IPS-20b (cell line): ENCODE data around the gene LENEP.

Source experiments
- H3K27ac ChIP-seq: one replicate; pipeline ENCODE4 v1.5.1; 2013; ENCODE audit warnings: low read length
- H3K27me3 ChIP-seq: 2 replicates; pipeline ENCODE4 v1.6.1; 2013; ENCODE audit warnings: mild to moderate bottlenecking, low read length, inconsistent platforms; ENCODE audit not compliant: insufficient read depth
- H3K36me3 ChIP-seq: 2 replicates; pipeline ENCODE4 v1.6.1; 2013; ENCODE audit warnings: low read depth, mild to moderate bottlenecking, inconsistent platforms, low read length, moderate library complexity; ENCODE audit not compliant: insufficient read depth
- H3K4me1 ChIP-seq: 2 replicates; pipeline ENCODE4 v1.6.1; 2013; ENCODE audit warnings: mild to moderate bottlenecking, control low read depth, inconsistent platforms, low read length, moderate library complexity; ENCODE audit not compliant: insufficient read depth
- H3K4me3 ChIP-seq: 2 replicates; pipeline ENCODE4 v1.5.1; 2013; ENCODE audit warnings: mild to moderate bottlenecking, low read length, inconsistent platforms
- H3K9ac ChIP-seq: 2 replicates; pipeline ENCODE4 v1.6.1; 2013; ENCODE audit warnings: low read depth, mild to moderate bottlenecking, inconsistent platforms, low read length, moderate library complexity
- H3K9me3 ChIP-seq: 2 replicates; pipeline ENCODE4 v1.6.1; 2013; ENCODE audit warnings: mild to moderate bottlenecking, low read depth, low read length, inconsistent platforms; ENCODE audit not compliant: insufficient read depth

The LENEP gene

GRCh38 chr1:154962156-154962749 is 31.1 kb upstream of the LENEP start:
- H3K27ac ChIP-seq = no peak overlapping the region
- H3K9me3 ChIP-seq = no peaks in the 10 kb centered on the region
- peaks cover 4% of the 10 kb centered on the region; the same call in 1 of the 2 replicates for H3K4me1 ChIP-seq
- peak overlapping the region; percentile 96 for H3K4me3 ChIP-seq
- H3K36me3 ChIP-seq = peaks cover 61% of the 10 kb centered on the region
- H3K9ac ChIP-seq = peak overlapping the region; percentile 71
- H3K27me3 ChIP-seq = no peaks in the 10 kb centered on the region

DNA sequence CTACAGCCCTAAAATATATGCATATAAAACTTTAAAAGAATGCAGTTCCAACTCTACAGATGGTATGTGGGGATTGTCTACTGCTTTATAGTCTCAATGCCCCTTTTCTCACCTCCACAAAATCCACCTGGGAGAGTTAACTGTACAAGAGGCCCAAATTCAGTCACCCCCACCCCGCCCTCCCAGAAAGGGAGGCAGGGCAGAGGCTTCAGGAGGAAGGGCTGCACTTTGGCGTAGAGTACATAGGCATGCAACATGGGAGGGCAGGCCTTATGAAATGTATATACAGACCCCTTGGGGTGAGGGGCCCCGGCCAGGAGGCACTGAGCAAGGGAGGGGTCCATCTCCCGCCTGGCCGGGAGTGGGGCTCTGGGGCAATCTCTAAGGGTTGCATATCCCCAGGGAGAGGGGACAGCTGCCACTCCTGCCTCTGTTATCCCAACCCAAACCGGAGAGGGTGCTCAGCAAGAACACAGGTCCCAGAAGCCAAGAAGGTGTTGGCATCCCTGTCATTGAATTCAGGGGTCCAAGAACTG is 30.5 kb upstream of the LENEP start:
- Histone ChIP-seq H3K27ac (no peak overlapping the region), H3K4me3 (peak overlapping the region; percentile 96), H3K4me1 (no peaks in the 10 kb centered on the region), H3K9me3 (no peaks in the 10 kb centered on the region), H3K27me3 (no peaks in the 10 kb centered on the region), H3K9ac (peak overlapping the region; percentile 71; the same call in 1 of the 2 replicates), H3K36me3 (peaks cover 67% of the 10 kb centered on the region)

- Histone ChIP-seq H3K9ac (no peak overlapping the region), H3K36me3 (peaks cover 69% of the 10 kb centered on the region)
Observed at GRCh38 chr1:154963643-154964042, 29.7 kb upstream of the LENEP start.

DNA sequence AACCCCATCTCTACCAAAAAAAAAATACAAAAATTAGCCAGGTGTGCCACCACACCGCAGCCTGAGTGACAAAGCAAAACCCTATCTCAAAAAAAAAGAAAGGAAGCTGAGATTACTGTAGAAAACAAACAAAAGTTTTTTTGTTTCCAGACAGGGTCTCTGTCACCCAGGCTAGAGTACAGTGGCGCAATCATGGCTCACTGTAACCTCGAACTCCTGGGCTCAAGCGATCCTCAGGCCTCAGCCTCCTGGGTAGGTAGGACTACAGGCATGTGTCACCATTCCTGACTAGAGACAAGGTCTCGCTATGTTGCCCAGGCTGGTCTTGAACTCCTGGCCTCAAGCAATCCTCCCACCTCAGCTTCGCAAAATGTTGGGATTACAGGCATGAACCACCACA is 29.0 kb upstream of the LENEP start:
- H3K4me1 ChIP-seq = peaks cover 5% of the 10 kb centered on the region; the same call in 1 of the 2 replicates
- no peak overlapping the region for H3K9ac ChIP-seq
- no peaks in the 10 kb centered on the region for H3K9me3 ChIP-seq
- peaks cover 62% of the 10 kb centered on the region for H3K36me3 ChIP-seq
- no peak overlapping the region for H3K27ac ChIP-seq
- no peak overlapping the region for H3K4me3 ChIP-seq
- no peaks in the 10 kb centered on the region for H3K27me3 ChIP-seq

More at GRCh38 chr1:154963643-154964042, 29.7 kb upstream of the LENEP start:
- Histone ChIP-seq H3K27ac (no peak overlapping the region), H3K4me3 (no peak overlapping the region; the same call in 1 of the 2 replicates), H3K9me3 (no peaks in the 10 kb centered on the region), H3K4me1 (no peaks in the 10 kb centered on the region), H3K27me3 (no peaks in the 10 kb centered on the region)

- H3K9ac ChIP-seq = no peak overlapping the region
Observed at GRCh38 chr1:154966111-154966510, 27.3 kb upstream of the LENEP start.

DNA sequence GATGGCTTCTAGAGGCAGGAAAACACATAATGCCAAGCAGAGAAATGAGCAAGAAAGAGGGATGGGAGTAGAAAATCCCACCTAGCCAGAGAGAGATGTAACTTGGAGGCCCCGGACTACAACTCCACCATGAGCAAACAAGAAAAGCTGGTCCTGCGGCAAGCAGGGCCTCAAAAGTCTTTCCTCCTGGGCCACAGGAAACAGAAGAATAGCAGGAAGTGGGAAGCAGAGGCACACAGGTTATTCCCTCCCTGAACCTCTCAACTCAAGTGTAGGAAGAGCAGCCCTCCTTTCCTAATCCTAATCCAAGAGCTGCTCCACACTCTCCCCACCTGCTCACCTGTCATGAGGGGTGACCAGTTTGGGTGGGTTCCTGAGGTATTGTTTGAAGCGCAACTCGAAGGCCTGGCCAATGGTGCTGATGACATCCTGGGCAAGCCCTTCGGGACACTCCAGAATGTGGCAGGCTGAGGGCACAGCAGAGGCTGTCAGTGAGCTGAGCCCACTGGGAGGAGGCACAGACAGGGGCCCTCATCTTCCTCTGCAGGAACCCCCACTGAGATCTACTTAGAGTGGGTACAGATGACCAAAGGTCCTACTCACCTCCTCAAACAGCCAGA is 25.9 kb upstream of the LENEP start:
- H3K4me1 ChIP-seq = peaks cover 17% of the 10 kb centered on the region
- H3K9me3 ChIP-seq = no peaks in the 10 kb centered on the region
- no peaks in the 10 kb centered on the region for H3K27me3 ChIP-seq
- no peak overlapping the region for H3K9ac ChIP-seq
- no peak overlapping the region for H3K27ac ChIP-seq
- H3K36me3 ChIP-seq = peaks cover 59% of the 10 kb centered on the region
- H3K4me3 ChIP-seq = no peak overlapping the region

More at GRCh38 chr1:154966111-154966510, 27.3 kb upstream of the LENEP start:
- no peak overlapping the region for H3K27ac ChIP-seq
- no peaks in the 10 kb centered on the region for H3K9me3 ChIP-seq
- H3K27me3 ChIP-seq = no peaks in the 10 kb centered on the region
- peaks cover 59% of the 10 kb centered on the region for H3K36me3 ChIP-seq
- peaks cover 6% of the 10 kb centered on the region; the same call in 1 of the 2 replicates for H3K4me1 ChIP-seq
- no peak overlapping the region for H3K4me3 ChIP-seq

GRCh38 chr1:154968731-154969130 is 24.7 kb upstream of the LENEP start:
- peak overlapping the region; percentile 51 for H3K27ac ChIP-seq
- H3K9ac ChIP-seq = peak overlapping the region; percentile 93; the same call in 1 of the 2 replicates
- peak overlapping the region; percentile 93 for H3K4me3 ChIP-seq

GRCh38 chr1:154969246-154969645 is 24.1 kb upstream of the LENEP start:
- Histone ChIP-seq H3K36me3 (peaks cover 44% of the 10 kb centered on the region), H3K4me1 (peaks cover 20% of the 10 kb centered on the region), H3K4me3 (peak overlapping the region; percentile 93), H3K27ac (peak overlapping the region; percentile 51), H3K9me3 (no peaks in the 10 kb centered on the region), H3K9ac (peak overlapping the region; percentile 93; the same call in 1 of the 2 replicates), H3K27me3 (no peaks in the 10 kb centered on the region)

More at GRCh38 chr1:154968731-154969130, 24.7 kb upstream of the LENEP start:
- Histone ChIP-seq H3K9me3 (no peaks in the 10 kb centered on the region), H3K27me3 (no peaks in the 10 kb centered on the region), H3K4me1 (peaks cover 20% of the 10 kb centered on the region), H3K36me3 (peaks cover 49% of the 10 kb centered on the region)

DNA sequence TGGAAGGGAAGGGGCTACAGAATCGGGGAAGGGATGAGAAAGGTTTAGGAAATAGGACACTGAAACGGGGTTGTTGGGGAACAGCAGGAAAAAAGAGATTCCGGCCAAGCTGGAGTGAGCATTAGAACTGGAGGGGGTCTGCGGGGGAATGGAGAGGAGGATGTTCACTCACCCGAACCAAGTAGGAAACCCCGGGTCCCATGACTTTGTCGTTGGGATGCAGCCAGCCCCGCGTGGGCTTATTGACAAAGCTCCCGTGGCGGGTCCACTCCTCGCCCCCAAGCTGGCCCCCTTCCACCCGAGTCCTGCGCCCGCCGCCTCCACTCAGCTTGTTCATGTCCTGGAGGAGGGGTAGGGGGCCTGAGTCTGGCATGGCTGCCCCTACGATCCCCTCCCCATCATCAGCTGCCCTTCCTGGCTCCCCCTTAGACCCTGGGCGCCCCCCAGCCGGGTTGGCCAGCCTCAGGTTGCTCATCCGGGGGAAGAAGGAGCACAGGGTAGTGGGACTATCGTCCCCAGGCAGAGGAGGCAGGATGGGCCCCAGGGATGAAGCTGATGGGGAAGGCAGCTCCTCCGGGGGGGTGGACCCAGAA is 23.4 kb upstream of the LENEP start:
- Histone ChIP-seq H3K9ac (peak overlapping the region; percentile 93; the same call in 1 of the 2 replicates), H3K27me3 (no peaks in the 10 kb centered on the region), H3K4me3 (peak overlapping the region; percentile 93), H3K9me3 (no peaks in the 10 kb centered on the region), H3K27ac (peak overlapping the region; percentile 98), H3K36me3 (peaks cover 36% of the 10 kb centered on the region), H3K4me1 (peaks cover 20% of the 10 kb centered on the region)

DNA sequence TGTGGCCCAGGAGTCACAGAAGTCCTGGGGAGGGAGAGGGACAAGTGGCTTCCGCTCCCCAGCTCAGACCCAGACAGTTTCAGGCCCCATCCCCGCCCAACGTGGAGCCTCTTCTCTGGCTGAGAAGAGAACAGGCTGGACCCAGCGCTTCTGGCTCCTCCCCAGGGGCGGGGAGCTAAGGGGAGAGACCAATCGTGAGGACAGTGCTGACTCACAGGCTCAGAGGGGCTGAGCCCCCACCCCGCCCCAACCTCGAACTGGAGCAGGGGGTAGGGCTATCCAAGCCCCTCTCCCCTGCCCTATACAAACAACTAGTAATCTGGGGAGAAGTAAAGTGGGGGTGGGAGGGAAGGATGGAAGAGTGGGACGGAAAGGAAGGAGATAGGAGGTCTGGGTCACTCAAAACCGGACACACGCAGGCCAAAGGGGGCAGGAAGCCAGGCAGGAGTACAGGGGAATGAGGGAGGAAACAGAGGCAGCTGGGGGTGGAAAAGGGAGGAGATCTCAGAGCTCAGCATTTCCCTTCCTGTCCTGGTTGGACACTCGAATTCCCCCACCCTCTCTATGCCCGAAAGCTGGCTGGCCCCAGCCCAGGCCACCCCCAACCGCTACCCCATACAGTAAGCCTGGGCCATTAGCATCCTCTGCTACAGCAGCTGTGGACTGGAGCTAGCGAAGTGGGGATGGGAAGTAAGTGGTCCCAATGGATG is 22.6 kb upstream of the LENEP start, which contains the start of gene SHC1:
Gene SHC1 (minus strand): TSS at position 117 of the 710 bp plus-strand sequence. CDS start 221 bp downstream, outside the sequence.
- Histone ChIP-seq H3K36me3 (peaks cover 28% of the 10 kb centered on the region), H3K4me1 (peaks cover 20% of the 10 kb centered on the region), H3K27ac (peak within 1 kb of the TSS; percentile 98), H3K9me3 (no peaks in the 10 kb centered on the region), H3K4me3 (peak within 1 kb of the TSS; percentile 93), H3K9ac (peak within 1 kb of the TSS; percentile 93), H3K27me3 (no peaks in the 10 kb centered on the region)

GRCh38 chr1:154971341-154971998 is 21.9 kb upstream of the LENEP start:
- H3K27me3 ChIP-seq = no peaks in the 10 kb centered on the region
- peak overlapping the region; percentile 98 for H3K27ac ChIP-seq
- H3K4me3 ChIP-seq = peak overlapping the region; percentile 93
- peaks cover 24% of the 10 kb centered on the region for H3K4me1 ChIP-seq
- H3K9me3 ChIP-seq = no peaks in the 10 kb centered on the region
- H3K36me3 ChIP-seq = peaks cover 21% of the 10 kb centered on the region
- H3K9ac ChIP-seq = peak overlapping the region; percentile 93
